Keratinocyte (primary cell): ENCODE data around the gene CPAMD8.

ENCODE experiments used
- CTCF ChIP-seq, 3 experiments: IDR thresholded peaks in 1 of 3; conservative IDR thresholded peaks in 1 of 3; optimal IDR thresholded peaks in 1 of 3; 2 replicates in 2 of 3; 3 replicates in 1 of 3; pipeline versions ENCODE3 to v1.5.1; 2011; ENCODE audit warnings: low read length in 3 of 3, mild to moderate bottlenecking in 3 of 3, moderate library complexity in 2 of 3, control low read depth in 1 of 3, inconsistent platforms in 1 of 3; ENCODE audit not compliant: insufficient read depth in 2 of 3; ENCODE audit errors: extremely low read depth in 1 of 3
- EZH2 ChIP-seq: IDR thresholded peaks from one replicate; pipeline ENCODE4 v1.6.1; 2012; ENCODE audit warnings: inconsistent platforms, mild to moderate bottlenecking, low read length, moderate library complexity

GRCh38 chr19:16899566-16900075, 127.0 kb downstream of the CPAMD8 start:
- TF ChIP-seq CTCF (optimal IDR thresholded peaks at IDR 0.05 in 1 of 3, IDR thresholded peaks at IDR 0.05 in 1 of 3, conservative IDR thresholded peaks at IDR 0.05 in 1 of 3; ENCODE audit: extremely low read depth in 1 of 3, insufficient read depth in 2 of 3, low read length in 3 of 3) (peak; percentile 33 to 53 (median 49)), EZH2 (no peak)
